Suprapubic skin (tissue), 4 donors: Measurements from ENCODE around the gene TRNAU1AP. TPM values are rescaled to one million over a fixed set of nuclear protein-coding genes. Genes with fewer than 3 reads are reported as not detected.

Experiments used
- DNase-seq, 2 donors: peaks; one replicate each; pipeline ENCODE4 v3.0.0-alpha.2; 2019; ENCODE audit warnings: low spot score in 2 of 2
- H3K27ac ChIP-seq: fragments of 200-600 bp; sonication (generic); one replicate; pipeline ENCODE4 v1.5.1; 2019
- H3K27me3 ChIP-seq: fragments of 200-600 bp; sonication (generic); one replicate; pipeline ENCODE4 v1.5.1; 2019
- H3K36me3 ChIP-seq: fragments of 200-600 bp; sonication (generic); one replicate; pipeline ENCODE4 v1.5.1; 2019
- H3K4me1 ChIP-seq: fragments of 200-600 bp; sonication (generic); one replicate; pipeline ENCODE4 v1.5.1; 2019
- H3K4me3 ChIP-seq: fragments of 200-600 bp; sonication (generic); one replicate; pipeline ENCODE4 v1.5.1; 2019; ENCODE audit warnings: mild to moderate bottlenecking
- H3K9me3 ChIP-seq: fragments of 200-600 bp; sonication (generic); one replicate; pipeline ENCODE4 v1.5.1; 2019
- EP300 ChIP-seq: sonication (generic); formaldehyde crosslinking; IDR thresholded peaks from one replicate; pipeline ENCODE4 v1.6.1; 2017; ENCODE audit warnings: antibody characterized with exemption
- POLR2A ChIP-seq, 2 donors: fragments of 450-650 bp; IDR thresholded peaks; one replicate each; pipeline ENCODE4 v1.6.1; 2017; ENCODE audit warnings: antibody characterized with exemption in 2 of 2, mild to moderate bottlenecking in 2 of 2, moderate library complexity in 2 of 2
- POLR2AphosphoS5 ChIP-seq, 3 donors: sonication (generic); formaldehyde crosslinking; IDR thresholded peaks; one replicate each; pipeline ENCODE4 v1.6.1; 2017; ENCODE audit warnings: antibody characterized with exemption in 3 of 3
- WGBS: methylation state at CpG from one replicate; pipeline ENCODE4 v1.1.5; 2018; 5-methylcytosine and 5-hydroxymethylcytosine counted together
- total RNA-seq, 4 donors: library from RNA; depleted of rRNA; stranded (reverse); fragments of >200 nt; gene quantifications; one replicate each; pipeline ENCODE4 v1.1.0, GENCODE V29; 2016
- TF ChIP-seq, protein P1 (sequence below), 2 donors: fragments of 200-600 bp in 1 of 2; fragments of 450-650 bp in 1 of 2; sonication (generic) in 1 of 2; IDR thresholded peaks; one replicate each; pipeline ENCODE4 v1.5.1; 2016 to 2019; ENCODE audit warnings: antibody characterized with exemption in 2 of 2, mild to moderate bottlenecking in 1 of 2, moderate library complexity in 1 of 2

The TRNAU1AP gene
- total RNA-seq, 4 donors from 2014 or later: 17.6 to 36.7 (median 21.5) TPM

DNA sequence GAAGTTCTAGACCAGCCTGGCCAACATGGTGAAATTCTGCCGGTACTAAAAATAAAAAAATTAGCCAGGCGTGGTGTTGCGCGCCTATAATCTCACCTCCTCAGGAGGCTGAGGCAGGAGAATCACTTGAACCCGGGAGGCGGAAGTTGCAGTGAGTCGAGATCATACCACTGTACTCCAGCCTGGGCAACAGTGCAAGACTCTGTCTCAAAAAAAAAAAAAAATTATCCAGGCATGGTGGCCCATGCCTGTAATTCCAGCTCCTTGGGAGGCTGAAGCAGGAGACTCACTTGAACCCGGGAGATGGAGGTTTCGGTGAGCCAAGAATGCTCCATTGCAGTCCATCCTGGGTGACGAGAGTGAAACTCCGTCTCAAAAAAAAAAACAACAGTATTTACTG is 20.7 kb downstream of the TRNAU1AP start:
- H3K36me3 ChIP-seq: peaks cover 89% of the 10 kb centered on the region
- 94% methylated on average over 11 of the region's 11 CpGs for WGBS

DNA sequence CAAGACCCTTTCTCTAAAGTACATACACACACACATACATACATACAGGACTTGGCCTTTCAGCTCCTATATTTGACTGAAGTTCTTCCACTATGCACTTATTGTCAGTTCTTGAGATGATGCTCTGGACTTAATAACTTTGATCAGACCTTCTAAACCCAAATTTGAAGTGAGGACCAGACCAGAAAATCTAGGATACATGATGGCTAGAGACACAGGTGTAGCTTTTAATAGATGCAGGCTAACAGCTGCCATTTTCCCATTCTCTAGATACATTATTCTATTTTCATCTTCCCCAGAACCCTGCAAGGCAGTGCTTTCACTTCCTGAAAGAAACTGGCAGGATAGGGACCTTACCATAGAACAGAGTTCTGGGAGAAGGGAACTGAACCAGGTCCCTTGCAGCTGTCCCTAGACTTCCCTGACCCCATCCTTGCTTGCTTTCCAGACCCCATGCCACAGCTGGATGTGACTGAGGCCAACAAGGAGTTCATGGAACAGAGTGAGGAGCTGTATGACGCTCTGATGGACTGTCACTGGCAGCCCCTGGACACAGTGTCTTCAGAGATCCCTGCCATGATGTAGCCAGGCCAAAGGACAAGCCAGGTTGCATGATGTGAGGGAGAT is 24.3 kb downstream of the TRNAU1AP start:
- H3K27ac ChIP-seq: no peak overlapping the region
- peaks cover 19% of the 10 kb centered on the region for H3K4me1 ChIP-seq
- H3K27me3 ChIP-seq: no peaks in the 10 kb centered on the region
- 79% methylated on average over 1 of the region's 1 CpG for WGBS
- no peak for DNase-seq
- no peaks in the 10 kb centered on the region for H3K9me3 ChIP-seq
- H3K36me3 ChIP-seq: peaks cover 67% of the 10 kb centered on the region
- TF ChIP-seq EP300: no peak
- TF ChIP-seq POLR2AphosphoS5 (IDR thresholded peaks at IDR 0.05): no peak
- no peak for TF ChIP-seq POLR2A (IDR thresholded peaks at IDR 0.05)
- TF ChIP-seq, protein P1, sequence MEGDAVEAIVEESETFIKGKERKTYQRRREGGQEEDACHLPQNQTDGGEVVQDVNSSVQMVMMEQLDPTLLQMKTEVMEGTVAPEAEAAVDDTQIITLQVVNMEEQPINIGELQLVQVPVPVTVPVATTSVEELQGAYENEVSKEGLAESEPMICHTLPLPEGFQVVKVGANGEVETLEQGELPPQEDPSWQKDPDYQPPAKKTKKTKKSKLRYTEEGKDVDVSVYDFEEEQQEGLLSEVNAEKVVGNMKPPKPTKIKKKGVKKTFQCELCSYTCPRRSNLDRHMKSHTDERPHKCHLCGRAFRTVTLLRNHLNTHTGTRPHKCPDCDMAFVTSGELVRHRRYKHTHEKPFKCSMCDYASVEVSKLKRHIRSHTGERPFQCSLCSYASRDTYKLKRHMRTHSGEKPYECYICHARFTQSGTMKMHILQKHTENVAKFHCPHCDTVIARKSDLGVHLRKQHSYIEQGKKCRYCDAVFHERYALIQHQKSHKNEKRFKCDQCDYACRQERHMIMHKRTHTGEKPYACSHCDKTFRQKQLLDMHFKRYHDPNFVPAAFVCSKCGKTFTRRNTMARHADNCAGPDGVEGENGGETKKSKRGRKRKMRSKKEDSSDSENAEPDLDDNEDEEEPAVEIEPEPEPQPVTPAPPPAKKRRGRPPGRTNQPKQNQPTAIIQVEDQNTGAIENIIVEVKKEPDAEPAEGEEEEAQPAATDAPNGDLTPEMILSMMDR (IDR thresholded peaks at IDR 0.05): no peak
- no peak overlapping the region for H3K4me3 ChIP-seq

More for the DNA sequence above, 20.7 kb downstream of the TRNAU1AP start:
- H3K4me3 ChIP-seq: no peak overlapping the region
- no peaks in the 10 kb centered on the region for H3K27me3 ChIP-seq
- H3K9me3 ChIP-seq: no peaks in the 10 kb centered on the region
- no peak overlapping the region for H3K27ac ChIP-seq
- TF ChIP-seq POLR2A (IDR thresholded peaks at IDR 0.05): no peak
- H3K4me1 ChIP-seq: no peaks in the 10 kb centered on the region
- DNase-seq: no peak

DNA sequence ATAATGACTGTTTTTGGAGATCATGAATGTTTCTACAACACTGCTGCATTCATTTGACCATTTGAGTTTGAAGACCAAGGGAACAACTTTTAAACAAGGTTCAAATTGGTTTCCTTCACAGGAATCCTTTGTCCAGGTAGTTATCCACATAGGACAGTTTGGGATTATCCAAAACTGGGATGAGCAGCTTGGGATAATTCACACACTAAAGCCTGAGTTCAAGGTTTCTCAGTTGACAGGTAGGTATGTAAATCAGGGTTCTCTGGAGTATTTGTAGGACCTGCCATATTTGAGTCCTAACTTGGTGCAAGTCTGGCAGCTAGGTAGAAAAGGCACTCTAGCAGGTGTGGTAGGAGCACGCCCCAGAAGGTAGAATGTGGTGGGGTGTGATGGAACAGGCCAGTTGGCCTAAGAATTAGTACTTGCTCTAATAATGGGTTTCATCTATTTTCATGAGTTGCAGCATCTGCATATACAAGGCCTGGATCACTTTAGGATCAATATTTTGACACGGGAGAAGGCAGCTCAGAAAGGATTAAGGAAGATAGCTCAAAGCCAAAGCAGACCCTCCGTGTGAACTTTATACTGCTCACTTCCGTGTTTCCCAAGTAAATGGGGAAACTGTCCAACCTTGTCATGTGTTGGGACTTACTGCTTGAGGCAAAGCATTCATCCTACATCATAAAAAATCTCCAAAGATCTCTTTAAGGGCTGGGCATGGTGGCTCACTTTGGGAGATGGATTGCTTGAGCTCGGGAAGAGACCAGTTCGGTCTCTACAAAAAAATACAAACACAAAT is 25.1 kb downstream of the TRNAU1AP start:
- TF ChIP-seq POLR2AphosphoS5 (IDR thresholded peaks at IDR 0.05) (no peak), EP300 (no peak), POLR2A (IDR thresholded peaks at IDR 0.05) (no peak)
- TF ChIP-seq, protein P1 (IDR thresholded peaks at IDR 0.05): no peak
- Histone ChIP-seq H3K9me3 (no peaks in the 10 kb centered on the region), H3K36me3 (peaks cover 59% of the 10 kb centered on the region), H3K4me3 (no peak overlapping the region), H3K4me1 (peaks cover 27% of the 10 kb centered on the region), H3K27ac (no peak overlapping the region), H3K27me3 (no peaks in the 10 kb centered on the region)
- DNase-seq: no peak
- WGBS: 65% methylated on average over 6 of the region's 6 CpGs

DNA sequence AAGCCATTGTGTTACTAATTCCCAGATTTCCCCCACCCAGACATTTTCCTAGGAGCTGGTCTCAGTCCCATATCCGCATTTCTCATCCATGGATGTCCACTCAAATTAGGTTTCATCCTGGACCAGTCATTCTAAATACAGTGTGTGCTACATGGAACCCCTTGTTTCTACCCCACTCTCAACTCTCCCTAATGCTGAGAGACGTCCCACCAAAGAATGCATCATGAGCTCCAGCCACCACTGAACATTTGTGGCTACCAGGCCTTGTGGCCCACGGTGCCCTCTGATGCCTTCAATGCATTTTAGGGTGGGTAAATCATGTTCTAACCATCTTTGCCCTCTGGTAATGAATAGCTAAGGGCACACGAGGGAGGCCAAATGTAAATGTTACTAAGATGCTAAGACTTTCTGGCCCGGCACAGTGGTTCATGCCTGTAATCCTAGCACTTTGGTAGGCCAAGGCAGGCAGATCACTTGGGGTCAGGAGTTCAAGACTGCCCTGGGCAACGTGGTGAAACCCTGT is 25.9 kb downstream of the TRNAU1AP start:
- Histone ChIP-seq H3K36me3 (peaks cover 51% of the 10 kb centered on the region), H3K9me3 (no peaks in the 10 kb centered on the region), H3K4me1 (peaks cover 29% of the 10 kb centered on the region), H3K4me3 (no peak overlapping the region), H3K27ac (no peak overlapping the region), H3K27me3 (no peaks in the 10 kb centered on the region)
- no peak for DNase-seq
- TF ChIP-seq EP300: no peak
- TF ChIP-seq, protein P1 (IDR thresholded peaks at IDR 0.05): no peak
- no peak for TF ChIP-seq POLR2AphosphoS5 (IDR thresholded peaks at IDR 0.05)
- no peak for TF ChIP-seq POLR2A (IDR thresholded peaks at IDR 0.05)
- WGBS: 74% methylated on average over 6 of the region's 6 CpGs

DNA sequence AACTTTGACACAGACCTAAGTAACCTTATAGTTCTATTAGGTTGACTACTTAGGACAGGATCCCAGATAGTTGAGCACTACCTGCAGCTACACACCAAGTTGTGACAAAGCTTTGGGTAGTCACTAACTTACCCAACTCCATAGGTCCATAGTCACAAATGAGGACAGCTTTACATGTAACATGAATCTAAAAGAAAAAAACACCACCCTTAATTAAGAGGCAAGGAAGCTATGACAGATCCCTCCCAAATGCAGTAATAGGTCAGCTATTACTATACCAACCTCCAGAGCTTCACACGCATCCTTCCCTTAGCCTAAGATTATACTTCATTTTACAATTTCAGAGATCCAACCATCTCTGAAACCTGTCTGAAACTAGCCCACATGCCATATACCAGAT is 26.5 kb downstream of the TRNAU1AP start:
- 88% methylated on average over 1 of the region's 1 CpG for WGBS
- Histone ChIP-seq H3K27ac (no peak overlapping the region), H3K9me3 (no peaks in the 10 kb centered on the region), H3K27me3 (no peaks in the 10 kb centered on the region), H3K4me1 (peaks cover 29% of the 10 kb centered on the region), H3K4me3 (peak overlapping the region; percentile 89), H3K36me3 (peaks cover 45% of the 10 kb centered on the region)
- TF ChIP-seq POLR2A (IDR thresholded peaks at IDR 0.05) (no peak), POLR2AphosphoS5 (IDR thresholded peaks at IDR 0.05) (no peak), EP300 (no peak)
- TF ChIP-seq, protein P1 (IDR thresholded peaks at IDR 0.05): no peak
- DNase-seq: no peak
